Epithelial cell of proximal tubule (primary cell): Measurements from ENCODE around the gene PDSS2. TPM values are rescaled to one million over a fixed set of nuclear protein-coding genes. Genes with fewer than 3 reads are reported as not detected.
"Not testable (repeated sequence)": the region's sequence is repeated elsewhere in the genome, so short reads cannot be mapped to it uniquely, and the experiment has no call there.

Experiments used
- DNase-seq: peaks from one replicate; pipeline ENCODE4 v3.0.0-alpha.2; 2011; ENCODE audit warnings: low read depth
- H3K4me3 ChIP-seq: 2 replicates; pipeline ENCODE4 v1.5.1; 2011; ENCODE audit warnings: low read depth, mild to moderate bottlenecking, low read length
- CTCF ChIP-seq: conservative IDR thresholded peaks from 2 replicates; pipeline ENCODE4 v1.5.1; 2012; ENCODE audit warnings: low read depth, mild to moderate bottlenecking, low read length
- total RNA-seq: library from RNA; depleted of rRNA; stranded (reverse); fragments of >200 nt; gene quantifications from 2 replicates; pipeline ENCODE4 v1.2.3, GENCODE V29; 2015

The PDSS2 gene
- total RNA-seq, 1 donor from 2014 or later, result 7.4 TPM

GRCh38 chr6:107435798-107436197, 23.6 kb downstream of the PDSS2 start:
- no peak for DNase-seq
- no peak overlapping the region for H3K4me3 ChIP-seq
- no peak for TF ChIP-seq CTCF

GRCh38 chr6:107434812-107435211, 24.6 kb downstream of the PDSS2 start:
- no peak for DNase-seq
- no peak for TF ChIP-seq CTCF
- no peak overlapping the region for H3K4me3 ChIP-seq

DNA sequence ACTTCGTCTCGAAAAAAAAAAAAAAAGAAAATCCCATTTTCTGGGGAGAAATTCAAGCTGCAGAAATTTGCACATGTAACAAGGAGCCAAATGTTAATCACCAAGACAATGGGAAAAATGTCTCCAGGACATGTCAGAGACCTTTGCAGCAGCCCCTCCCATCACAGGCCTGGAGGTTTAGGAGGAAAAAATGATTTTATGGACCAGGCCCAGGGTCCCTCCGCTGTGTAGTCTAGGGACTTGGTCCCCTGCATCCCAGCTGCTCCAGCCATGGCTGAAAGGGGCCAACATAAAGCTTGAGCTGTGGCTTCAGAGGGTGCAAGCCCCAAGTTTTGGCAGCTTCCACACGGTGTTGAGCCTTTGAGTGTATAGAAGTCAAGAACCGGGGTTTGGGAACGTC, 33.4 kb downstream of the PDSS2 start:
- not testable (repeated sequence) for DNase-seq, H3K4me3 ChIP-seq

DNA sequence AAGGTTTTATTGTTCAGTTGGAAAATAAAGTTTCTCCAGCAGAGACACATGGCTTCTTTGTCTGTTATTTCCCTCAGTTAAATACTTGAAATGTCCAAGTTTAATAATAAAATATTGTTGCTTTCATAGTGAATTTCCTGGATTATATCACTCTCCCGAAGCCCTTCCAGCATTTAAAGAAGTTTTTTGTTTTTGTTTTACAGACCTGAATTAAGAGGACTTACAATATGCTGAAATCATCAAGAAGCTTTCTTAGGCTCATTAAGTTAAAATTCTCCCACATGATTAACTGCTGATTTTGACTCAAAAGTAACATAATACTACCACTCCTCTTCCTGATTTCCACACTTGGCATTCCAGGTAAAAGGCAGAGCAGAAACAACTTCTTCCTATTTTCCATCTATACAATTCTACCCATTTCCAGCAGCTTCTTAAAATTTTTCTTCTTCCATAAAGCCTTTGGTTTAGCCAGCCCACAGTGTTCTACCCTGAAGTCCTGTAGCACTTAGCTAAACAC, 35.8 kb downstream of the PDSS2 start:
- no peak for DNase-seq
- TF ChIP-seq CTCF, result no peak
- H3K4me3 ChIP-seq, result no peak overlapping the region

DNA sequence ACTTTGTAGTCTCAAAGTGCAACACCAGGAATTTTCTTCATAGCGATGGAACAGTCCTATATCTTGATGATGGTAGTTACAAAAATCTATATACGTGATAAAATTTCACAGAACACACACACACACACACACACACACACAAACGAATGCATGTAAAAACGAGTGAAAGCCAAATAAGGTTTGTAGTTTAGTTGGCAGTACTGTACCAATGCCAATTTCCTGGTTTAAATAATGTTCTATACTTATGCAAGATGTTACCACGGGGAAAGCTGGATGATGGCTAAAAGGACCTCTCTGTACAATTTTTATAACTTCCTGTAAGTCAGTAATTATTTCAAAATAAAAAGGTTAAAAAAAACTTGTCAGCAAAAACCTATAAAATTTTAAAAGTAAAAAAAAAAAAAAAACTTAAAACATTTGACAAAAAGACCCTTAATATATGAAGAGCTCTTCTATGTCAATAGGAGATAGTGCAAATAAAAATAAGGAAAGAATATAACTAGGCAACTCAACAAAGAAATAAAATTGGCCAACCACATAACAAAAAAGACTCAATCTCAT, 37.6 kb downstream of the PDSS2 start:
- no peak overlapping the region for H3K4me3 ChIP-seq
- no peak for TF ChIP-seq CTCF
- no peak for DNase-seq

DNA sequence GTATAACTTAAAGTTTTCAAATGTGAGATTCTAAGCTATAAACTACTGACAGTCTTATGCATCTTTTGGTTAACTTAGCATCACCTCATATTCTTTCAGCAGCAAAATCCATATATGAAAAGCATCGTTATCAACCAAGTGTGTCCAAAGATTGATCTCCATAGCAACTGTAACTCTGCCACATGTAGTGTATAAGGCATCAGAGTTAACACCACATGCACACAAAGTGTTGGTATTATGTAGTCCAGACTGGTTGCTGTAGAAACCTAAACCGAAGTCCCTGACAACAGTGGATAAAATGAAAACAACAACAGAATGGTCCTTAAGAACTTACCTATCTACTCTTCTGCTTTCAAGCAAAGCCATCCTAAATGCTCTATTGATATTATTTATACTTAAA, 39.6 kb downstream of the PDSS2 start:
- DNase-seq, result no peak
- no peak overlapping the region for H3K4me3 ChIP-seq
- TF ChIP-seq CTCF, result no peak

- no peak overlapping the region for H3K4me3 ChIP-seq
- TF ChIP-seq CTCF, result peak; percentile 59
- DNase-seq, result no peak
Measured at GRCh38 chr6:107418118-107418517, 41.2 kb downstream of the PDSS2 start.

- TF ChIP-seq CTCF, result no peak
- DNase-seq, result no peak
Measured at GRCh38 chr6:107416145-107416544, 43.2 kb downstream of the PDSS2 start.

More at GRCh38 chr6:107416145-107416544, 43.2 kb downstream of the PDSS2 start:
- H3K4me3 ChIP-seq, result no peak overlapping the region
